ENCODE results near the gene DSC2.

Gene DSC2

DNA sequence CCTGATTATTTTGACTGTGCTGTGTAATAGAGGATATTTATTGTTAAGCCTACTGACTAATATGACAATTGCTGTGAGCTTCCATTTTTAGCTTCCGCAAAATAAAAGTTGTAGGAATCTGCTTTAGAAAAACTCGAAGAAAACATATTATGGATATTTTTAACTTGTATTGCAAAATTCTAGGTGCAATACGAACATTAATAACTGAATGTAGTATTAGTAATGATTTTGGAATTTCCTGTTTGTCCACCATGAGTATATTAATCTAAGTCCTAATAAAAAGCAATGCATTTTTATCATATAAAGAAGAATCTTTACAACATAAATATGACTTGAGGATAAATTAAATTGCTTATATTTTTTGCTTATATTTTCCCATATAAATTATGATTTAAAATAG, 57.3 kb downstream of the DSC2 start:
- Histone ChIP-seq H3K4me3 (replicated peaks; ENCODE audit: insufficient read depth, low read length) (no peak overlapping the region), H3K27me3 (ENCODE audit: insufficient read depth, poor library complexity, severe bottlenecking) (peaks cover 50% of the 10 kb centered on the region), H3K27ac (replicated peaks) (no peak overlapping the region)
- TF ChIP-seq, protein P1, sequence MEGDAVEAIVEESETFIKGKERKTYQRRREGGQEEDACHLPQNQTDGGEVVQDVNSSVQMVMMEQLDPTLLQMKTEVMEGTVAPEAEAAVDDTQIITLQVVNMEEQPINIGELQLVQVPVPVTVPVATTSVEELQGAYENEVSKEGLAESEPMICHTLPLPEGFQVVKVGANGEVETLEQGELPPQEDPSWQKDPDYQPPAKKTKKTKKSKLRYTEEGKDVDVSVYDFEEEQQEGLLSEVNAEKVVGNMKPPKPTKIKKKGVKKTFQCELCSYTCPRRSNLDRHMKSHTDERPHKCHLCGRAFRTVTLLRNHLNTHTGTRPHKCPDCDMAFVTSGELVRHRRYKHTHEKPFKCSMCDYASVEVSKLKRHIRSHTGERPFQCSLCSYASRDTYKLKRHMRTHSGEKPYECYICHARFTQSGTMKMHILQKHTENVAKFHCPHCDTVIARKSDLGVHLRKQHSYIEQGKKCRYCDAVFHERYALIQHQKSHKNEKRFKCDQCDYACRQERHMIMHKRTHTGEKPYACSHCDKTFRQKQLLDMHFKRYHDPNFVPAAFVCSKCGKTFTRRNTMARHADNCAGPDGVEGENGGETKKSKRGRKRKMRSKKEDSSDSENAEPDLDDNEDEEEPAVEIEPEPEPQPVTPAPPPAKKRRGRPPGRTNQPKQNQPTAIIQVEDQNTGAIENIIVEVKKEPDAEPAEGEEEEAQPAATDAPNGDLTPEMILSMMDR (IDR thresholded peaks at IDR 0.05; ENCODE audit: insufficient read depth, low read length) = no peak
- TF ChIP-seq GABPA (IDR thresholded peaks at IDR 0.05; ENCODE audit: low read depth) = no peak
- TF ChIP-seq POLR2AphosphoS5 (IDR thresholded peaks at IDR 0.05; ENCODE audit: low read depth) = no peak
- TF ChIP-seq, protein P2, sequence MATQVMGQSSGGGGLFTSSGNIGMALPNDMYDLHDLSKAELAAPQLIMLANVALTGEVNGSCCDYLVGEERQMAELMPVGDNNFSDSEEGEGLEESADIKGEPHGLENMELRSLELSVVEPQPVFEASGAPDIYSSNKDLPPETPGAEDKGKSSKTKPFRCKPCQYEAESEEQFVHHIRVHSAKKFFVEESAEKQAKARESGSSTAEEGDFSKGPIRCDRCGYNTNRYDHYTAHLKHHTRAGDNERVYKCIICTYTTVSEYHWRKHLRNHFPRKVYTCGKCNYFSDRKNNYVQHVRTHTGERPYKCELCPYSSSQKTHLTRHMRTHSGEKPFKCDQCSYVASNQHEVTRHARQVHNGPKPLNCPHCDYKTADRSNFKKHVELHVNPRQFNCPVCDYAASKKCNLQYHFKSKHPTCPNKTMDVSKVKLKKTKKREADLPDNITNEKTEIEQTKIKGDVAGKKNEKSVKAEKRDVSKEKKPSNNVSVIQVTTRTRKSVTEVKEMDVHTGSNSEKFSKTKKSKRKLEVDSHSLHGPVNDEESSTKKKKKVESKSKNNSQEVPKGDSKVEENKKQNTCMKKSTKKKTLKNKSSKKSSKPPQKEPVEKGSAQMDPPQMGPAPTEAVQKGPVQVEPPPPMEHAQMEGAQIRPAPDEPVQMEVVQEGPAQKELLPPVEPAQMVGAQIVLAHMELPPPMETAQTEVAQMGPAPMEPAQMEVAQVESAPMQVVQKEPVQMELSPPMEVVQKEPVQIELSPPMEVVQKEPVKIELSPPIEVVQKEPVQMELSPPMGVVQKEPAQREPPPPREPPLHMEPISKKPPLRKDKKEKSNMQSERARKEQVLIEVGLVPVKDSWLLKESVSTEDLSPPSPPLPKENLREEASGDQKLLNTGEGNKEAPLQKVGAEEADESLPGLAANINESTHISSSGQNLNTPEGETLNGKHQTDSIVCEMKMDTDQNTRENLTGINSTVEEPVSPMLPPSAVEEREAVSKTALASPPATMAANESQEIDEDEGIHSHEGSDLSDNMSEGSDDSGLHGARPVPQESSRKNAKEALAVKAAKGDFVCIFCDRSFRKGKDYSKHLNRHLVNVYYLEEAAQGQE (IDR thresholded peaks at IDR 0.05; ENCODE audit: insufficient replicate concordance, low read depth) = no peak
- TF ChIP-seq SPI1 (IDR thresholded peaks at IDR 0.05; ENCODE audit: borderline replicate concordance, low read depth) = no peak
- no peak for DNase-seq (ENCODE audit: low read depth in 1 of 2, low spot score in 1 of 2)

DNA sequence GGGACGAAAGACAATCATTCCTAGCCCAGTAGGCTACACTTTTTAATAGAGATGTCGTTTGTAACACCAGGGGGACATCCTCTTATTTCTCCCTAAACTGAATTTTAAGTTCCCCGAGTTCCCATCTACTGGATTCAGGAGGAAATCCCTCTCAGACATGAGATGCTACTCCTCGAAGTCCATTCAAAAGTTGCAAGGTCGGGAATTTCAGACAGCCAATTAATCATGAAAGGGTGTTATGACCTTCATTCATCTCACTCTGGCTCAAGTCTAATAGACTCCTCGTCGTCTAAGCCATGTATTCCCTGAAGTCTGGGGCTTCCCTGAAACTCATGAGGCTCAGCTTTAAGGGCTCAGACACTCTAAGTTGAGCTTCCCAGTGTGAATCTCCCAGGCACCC, 58.5 kb downstream of the DSC2 start:
- Histone ChIP-seq H3K27ac (replicated peaks) (no peak overlapping the region), H3K27me3 (ENCODE audit: insufficient read depth, poor library complexity, severe bottlenecking) (peaks cover 55% of the 10 kb centered on the region), H3K4me3 (replicated peaks; ENCODE audit: insufficient read depth, low read length) (no peak overlapping the region)
- TF ChIP-seq POLR2AphosphoS5 (IDR thresholded peaks at IDR 0.05; ENCODE audit: low read depth) (no peak), GABPA (IDR thresholded peaks at IDR 0.05; ENCODE audit: low read depth) (no peak), SPI1 (IDR thresholded peaks at IDR 0.05; ENCODE audit: borderline replicate concordance, low read depth) (no peak)
- TF ChIP-seq, protein P1 (IDR thresholded peaks at IDR 0.05; ENCODE audit: insufficient read depth, low read length) = no peak
- TF ChIP-seq, protein P2 (IDR thresholded peaks at IDR 0.05; ENCODE audit: insufficient replicate concordance, low read depth) = no peak
- no peak for DNase-seq (ENCODE audit: low read depth in 1 of 2, low spot score in 1 of 2)

DNA sequence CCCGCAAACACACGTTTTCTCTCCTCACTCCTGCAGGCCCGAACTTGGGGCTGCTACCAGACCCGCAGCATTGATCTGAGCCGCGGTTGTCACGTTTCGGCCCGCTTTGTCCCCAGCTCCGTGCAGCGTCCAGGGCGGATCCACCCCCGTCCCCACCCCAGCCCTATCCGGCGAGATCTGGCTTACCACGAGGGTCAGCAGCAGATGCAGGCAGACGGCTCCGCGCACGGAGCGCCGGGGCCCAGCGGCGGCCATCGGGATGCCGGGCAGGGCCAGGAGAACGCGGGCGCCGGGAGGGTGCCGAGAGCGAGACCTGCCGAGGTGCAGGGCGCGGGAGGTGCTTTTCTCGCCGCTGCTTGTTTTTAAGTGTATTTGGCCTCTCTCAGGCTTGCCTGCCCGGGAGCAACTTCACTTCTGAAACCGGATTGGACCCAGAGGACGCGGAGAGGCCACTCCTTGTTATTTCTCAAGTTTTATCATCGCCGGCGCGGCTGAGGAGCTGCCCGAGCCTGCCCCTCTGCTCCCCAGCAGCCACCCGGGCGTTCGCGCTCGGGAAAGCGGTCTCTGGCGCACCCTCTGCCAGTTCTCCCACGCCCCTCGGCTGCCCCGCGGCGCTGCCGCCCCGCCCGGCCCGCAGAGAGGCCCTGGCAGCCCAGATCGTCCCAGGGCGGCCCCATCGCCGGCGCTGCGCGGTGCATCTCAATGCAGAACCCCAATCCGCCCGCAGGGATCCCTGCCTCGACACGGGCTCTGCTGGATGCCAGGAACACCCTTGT, 59.6 kb downstream of the DSC2 start, which contains the start of gene DSC3:
TSS of gene DSC3 (minus strand) at position 337 of the 776 bp plus-strand sequence. CDS start at position 255, 82 bp downstream.
- TF ChIP-seq, protein P2 (IDR thresholded peaks at IDR 0.05; ENCODE audit: insufficient replicate concordance, low read depth) = no peak
- TF ChIP-seq, protein P1 (IDR thresholded peaks at IDR 0.05; ENCODE audit: insufficient read depth, low read length) = no peak
- no peak for TF ChIP-seq GABPA (IDR thresholded peaks at IDR 0.05; ENCODE audit: low read depth)
- TF ChIP-seq POLR2AphosphoS5 (IDR thresholded peaks at IDR 0.05; ENCODE audit: low read depth) = no peak
- TF ChIP-seq SPI1 (IDR thresholded peaks at IDR 0.05; ENCODE audit: borderline replicate concordance, low read depth) = no peak
- Histone ChIP-seq H3K4me3 (replicated peaks; ENCODE audit: insufficient read depth, low read length) (no peak within 1 kb of the TSS), H3K27ac (replicated peaks) (no peak within 1 kb of the TSS), H3K27me3 (ENCODE audit: insufficient read depth, poor library complexity, severe bottlenecking) (peaks cover 55% of the 10 kb centered on the region)
- DNase-seq (ENCODE audit: low read depth in 1 of 2, low spot score in 1 of 2) = no peak
